Stimulated activated CD4-positive, alpha-beta T cell treated with anti-CD3 and anti-CD28 coated beads, Interleukin-2, amount 100 ng/mL, for 48 hours (primary cell): ENCODE measurements around the gene RTP5.

Experiments
- DNase-seq, 2 donors: peaks; one replicate each; pipeline ENCODE4 v3.0.0-alpha.2; 2020

The RTP5 gene

GRCh38 chr2:241890524-241891235 is 21.2 kb downstream of the RTP5 start:
- no peak for DNase-seq

- no peak for DNase-seq
Observed at GRCh38 chr2:241891315-241891987, 21.9 kb downstream of the RTP5 start.

- DNase-seq, result no peak
Observed at GRCh38 chr2:241891988-241892298, 22.4 kb downstream of the RTP5 start.

- DNase-seq, result no peak
Observed at GRCh38 chr2:241892299-241893137, 23.0 kb downstream of the RTP5 start.

GRCh38 chr2:241893265-241893664 is 23.7 kb downstream of the RTP5 start:
- no peak for DNase-seq

GRCh38 chr2:241894056-241894641 is 24.6 kb downstream of the RTP5 start:
- no peak for DNase-seq

- DNase-seq, result no peak
Observed at GRCh38 chr2:241894681-241895426, 25.3 kb downstream of the RTP5 start.

- no peak for DNase-seq
Observed at GRCh38 chr2:241895427-241895711, 25.8 kb downstream of the RTP5 start.

GRCh38 chr2:241895712-241896641 is 26.4 kb downstream of the RTP5 start:
- DNase-seq, result no peak

- no peak for DNase-seq
Observed at GRCh38 chr2:241896746-241897201, 27.2 kb downstream of the RTP5 start.

GRCh38 chr2:241897231-241897916 is 27.8 kb downstream of the RTP5 start:
- no peak for DNase-seq

- no peak for DNase-seq
Observed at GRCh38 chr2:241898463-241899270, 29.1 kb downstream of the RTP5 start.

GRCh38 chr2:241900251-241901017 is 30.9 kb downstream of the RTP5 start:
- DNase-seq, result no peak

- DNase-seq, result no peak
Observed at GRCh38 chr2:241901018-241901380, 31.5 kb downstream of the RTP5 start.

- no peak for DNase-seq
Observed at GRCh38 chr2:241901500-241902351, 32.2 kb downstream of the RTP5 start.

GRCh38 chr2:241902357-241902991 is 32.9 kb downstream of the RTP5 start:
- DNase-seq, result no peak

GRCh38 chr2:241903121-241904010 is 33.8 kb downstream of the RTP5 start:
- DNase-seq, result no peak
